ENCODE results near the gene CSRNP3.

DNA sequence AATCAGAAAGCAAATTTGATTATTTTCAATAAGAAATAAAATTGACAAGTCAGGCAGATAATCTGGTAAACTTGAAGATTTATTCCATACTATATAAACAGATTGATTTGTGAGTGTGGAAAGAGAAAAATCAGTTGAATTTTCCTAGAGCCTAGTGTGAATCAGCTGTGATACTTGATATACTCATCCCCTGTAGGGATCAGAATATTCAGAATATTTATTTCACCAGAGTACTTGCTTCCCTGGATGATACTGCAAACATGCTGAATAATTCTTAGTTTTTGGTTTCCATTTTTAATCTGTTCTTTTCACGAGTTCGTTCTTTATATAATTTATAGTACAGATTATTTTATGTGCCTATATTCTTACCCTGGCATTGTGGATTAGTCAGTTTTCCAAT is 181.7 kb downstream of the CSRNP3 start:
- TF ChIP-seq POLR2A (IDR thresholded peaks at IDR 0.05; ENCODE audit: low read depth, low read length) (no peak), TAF1 (IDR thresholded peaks at IDR 0.05; ENCODE audit: low read depth, low read length) (no peak)

Data from GM12891 (cell line).